NCI-H2227 (cell line): Measurements from ENCODE around the gene IL3.
"Not testable (repeated sequence)": the region's sequence is repeated elsewhere in the genome, so short reads cannot be mapped to it uniquely, and the experiment has no call there.

Experiments used
- DNase-seq: peaks from one replicate; lab custom pipeline; 2025; ENCODE audit not compliant: unreplicated experiment; lab: John Stamatoyannopoulos, UW

The IL3 gene

GRCh38 chr5:132093271-132093670 is 32.8 kb downstream of the IL3 start:
- no peak for DNase-seq

GRCh38 chr5:132094393-132095076 is 34.1 kb downstream of the IL3 start:
- DNase-seq, result no peak

GRCh38 chr5:132095077-132095410 is 34.6 kb downstream of the IL3 start:
- no peak for DNase-seq

- no peak for DNase-seq
These were observed 35.0 kb downstream of the IL3 start for GRCh38 chr5:132095424-132095972.

GRCh38 chr5:132096904-132097303 is 36.4 kb downstream of the IL3 start:
- no peak for DNase-seq

GRCh38 chr5:132098151-132098594 is 37.7 kb downstream of the IL3 start:
- DNase-seq, result no peak

- DNase-seq, result no peak
These were observed 38.2 kb downstream of the IL3 start for GRCh38 chr5:132098621-132099020.

- DNase-seq, result peak; percentile 2
These were observed 38.8 kb downstream of the IL3 start for GRCh38 chr5:132099076-132099748.

GRCh38 chr5:132099905-132100304 is 39.5 kb downstream of the IL3 start:
- no peak for DNase-seq

GRCh38 chr5:132100672-132101261 is 40.3 kb downstream of the IL3 start:
- DNase-seq, result no peak

GRCh38 chr5:132101385-132101880 is 41.0 kb downstream of the IL3 start:
- DNase-seq, result no peak

GRCh38 chr5:132102101-132102701 is 41.7 kb downstream of the IL3 start:
- DNase-seq, result no peak

- no peak for DNase-seq
These were observed 42.5 kb downstream of the IL3 start for GRCh38 chr5:132102944-132103331.

GRCh38 chr5:132103332-132103951 is 43.0 kb downstream of the IL3 start:
- DNase-seq, result no peak

GRCh38 chr5:132103969-132104391 is 43.5 kb downstream of the IL3 start:
- DNase-seq, result no peak

- DNase-seq, result no peak
These were observed 44.1 kb downstream of the IL3 start for GRCh38 chr5:132104556-132104955.

GRCh38 chr5:132105688-132106087 is 45.2 kb downstream of the IL3 start:
- DNase-seq, result no peak

GRCh38 chr5:132108495-132108894 is 48.0 kb downstream of the IL3 start:
- DNase-seq, result not testable (repeated sequence)

- not testable (repeated sequence) for DNase-seq
These were observed 48.5 kb downstream of the IL3 start for GRCh38 chr5:132108957-132109356.

- no peak for DNase-seq
These were observed 49.1 kb downstream of the IL3 start for GRCh38 chr5:132109494-132110053.

GRCh38 chr5:132110195-132110594 is 49.7 kb downstream of the IL3 start:
- DNase-seq, result no peak
